ENCODE data around the gene SLK.

The SLK gene

DNA sequence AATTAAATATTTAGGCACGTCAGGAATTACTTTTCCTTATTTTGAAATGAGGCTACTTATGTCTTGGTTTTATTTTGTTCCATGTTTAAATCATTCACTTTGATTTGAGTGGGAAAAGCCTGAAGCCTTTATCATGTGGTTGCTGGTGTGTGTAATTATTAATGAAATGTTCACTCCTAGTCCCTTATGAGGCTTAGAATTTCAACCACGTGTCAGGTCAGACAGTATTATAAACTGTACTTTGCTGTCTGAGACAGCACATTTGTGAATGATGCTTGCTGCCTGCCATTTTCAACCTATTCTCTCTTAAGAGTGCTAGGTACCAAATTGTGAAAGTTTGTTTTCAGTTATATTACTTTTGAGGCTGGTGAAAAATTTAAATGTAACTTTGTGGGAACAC lies 59.8 kb downstream of the SLK start:
- no peaks in the 10 kb centered on the region; the same call in none of the 2 replicates for H3K36me3 ChIP-seq (ENCODE audit: insufficient read depth, low read length)
- peaks cover 1% of the 10 kb centered on the region for H3K4me1 ChIP-seq (ENCODE audit: insufficient read depth, low read length)
- H3K9me3 ChIP-seq (ENCODE audit: control insufficient read depth, insufficient read depth, low read length) = no peaks in the 10 kb centered on the region
- no peak overlapping the region for H3K9ac ChIP-seq (ENCODE audit: low read depth, low read length)

- no peaks in the 10 kb centered on the region; the same call in none of the 2 replicates for H3K36me3 ChIP-seq (ENCODE audit: insufficient read depth, low read length)
These were observed 61.2 kb downstream of the SLK start for GRCh38 chr10:104028146-104028545.

GRCh38 chr10:104028823-104029520 lies 62.0 kb downstream of the SLK start:
- peaks cover 19% of the 10 kb centered on the region for H3K4me1 ChIP-seq (ENCODE audit: insufficient read depth, low read length)
- no peaks in the 10 kb centered on the region for H3K9me3 ChIP-seq (ENCODE audit: control insufficient read depth, insufficient read depth, low read length)
- H3K9ac ChIP-seq (ENCODE audit: low read depth, low read length) = no peak overlapping the region

More at GRCh38 chr10:104028146-104028545, 61.2 kb downstream of the SLK start:
- no peak overlapping the region for H3K9ac ChIP-seq (ENCODE audit: low read depth, low read length)
- peaks cover 15% of the 10 kb centered on the region for H3K4me1 ChIP-seq (ENCODE audit: insufficient read depth, low read length)
- H3K9me3 ChIP-seq (ENCODE audit: control insufficient read depth, insufficient read depth, low read length) = no peaks in the 10 kb centered on the region

GRCh38 chr10:104029521-104029860 lies 62.6 kb downstream of the SLK start:
- no peak overlapping the region for H3K9ac ChIP-seq (ENCODE audit: low read depth, low read length)
- no peaks in the 10 kb centered on the region; the same call in 1 of the 2 replicates for H3K36me3 ChIP-seq (ENCODE audit: insufficient read depth, low read length)
- no peaks in the 10 kb centered on the region for H3K9me3 ChIP-seq (ENCODE audit: control insufficient read depth, insufficient read depth, low read length)
- peaks cover 19% of the 10 kb centered on the region for H3K4me1 ChIP-seq (ENCODE audit: insufficient read depth, low read length)

More at GRCh38 chr10:104028823-104029520, 62.0 kb downstream of the SLK start:
- H3K36me3 ChIP-seq (ENCODE audit: insufficient read depth, low read length) = no peaks in the 10 kb centered on the region; the same call in 1 of the 2 replicates

DNA sequence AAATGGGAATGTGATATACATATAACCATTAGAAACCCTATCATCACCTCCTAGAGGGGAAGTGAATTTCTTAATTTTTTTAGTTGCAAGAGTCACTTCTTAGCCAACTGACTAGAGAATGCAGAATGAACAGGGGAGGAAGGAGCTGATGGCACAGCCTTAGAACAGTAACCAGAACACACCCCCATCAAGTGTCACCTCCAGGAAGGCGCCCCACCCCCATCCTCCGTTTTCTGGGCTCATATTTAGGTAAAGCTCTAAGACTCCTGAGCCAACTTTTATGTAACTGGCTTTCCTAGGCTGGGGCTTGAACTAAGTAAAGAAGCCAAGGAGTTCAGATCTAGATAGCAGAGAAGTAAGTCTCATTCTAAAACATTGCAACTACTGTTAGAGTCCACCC lies 64.7 kb downstream of the SLK start:
- Histone ChIP-seq H3K9me3 (ENCODE audit: control insufficient read depth, insufficient read depth, low read length) (no peaks in the 10 kb centered on the region), H3K36me3 (ENCODE audit: insufficient read depth, low read length) (no peaks in the 10 kb centered on the region; the same call in 1 of the 2 replicates), H3K9ac (ENCODE audit: low read depth, low read length) (no peak overlapping the region), H3K4me1 (ENCODE audit: insufficient read depth, low read length) (peaks cover 19% of the 10 kb centered on the region)

GRCh38 chr10:104032144-104032775 lies 65.3 kb downstream of the SLK start:
- H3K9me3 ChIP-seq (ENCODE audit: control insufficient read depth, insufficient read depth, low read length) = no peaks in the 10 kb centered on the region
- no peaks in the 10 kb centered on the region; the same call in 1 of the 2 replicates for H3K36me3 ChIP-seq (ENCODE audit: insufficient read depth, low read length)
- no peak overlapping the region for H3K9ac ChIP-seq (ENCODE audit: low read depth, low read length)
- peaks cover 19% of the 10 kb centered on the region for H3K4me1 ChIP-seq (ENCODE audit: insufficient read depth, low read length)

- no peak overlapping the region for H3K9ac ChIP-seq (ENCODE audit: low read depth, low read length)
- H3K9me3 ChIP-seq (ENCODE audit: control insufficient read depth, insufficient read depth, low read length) = no peaks in the 10 kb centered on the region
- H3K36me3 ChIP-seq (ENCODE audit: insufficient read depth, low read length) = no peaks in the 10 kb centered on the region; the same call in 1 of the 2 replicates
These were observed 66.5 kb downstream of the SLK start for GRCh38 chr10:104033401-104033930.

GRCh38 chr10:104033966-104034365 lies 67.0 kb downstream of the SLK start:
- Histone ChIP-seq H3K36me3 (ENCODE audit: insufficient read depth, low read length) (no peaks in the 10 kb centered on the region; the same call in 1 of the 2 replicates), H3K9ac (ENCODE audit: low read depth, low read length) (no peak overlapping the region), H3K9me3 (ENCODE audit: control insufficient read depth, insufficient read depth, low read length) (no peaks in the 10 kb centered on the region), H3K4me1 (ENCODE audit: insufficient read depth, low read length) (peaks cover 19% of the 10 kb centered on the region)

More at GRCh38 chr10:104033401-104033930, 66.5 kb downstream of the SLK start:
- H3K4me1 ChIP-seq (ENCODE audit: insufficient read depth, low read length) = peaks cover 19% of the 10 kb centered on the region

GRCh38 chr10:104034401-104035193 lies 67.7 kb downstream of the SLK start:
- peaks cover 19% of the 10 kb centered on the region for H3K4me1 ChIP-seq (ENCODE audit: insufficient read depth, low read length)

DNA sequence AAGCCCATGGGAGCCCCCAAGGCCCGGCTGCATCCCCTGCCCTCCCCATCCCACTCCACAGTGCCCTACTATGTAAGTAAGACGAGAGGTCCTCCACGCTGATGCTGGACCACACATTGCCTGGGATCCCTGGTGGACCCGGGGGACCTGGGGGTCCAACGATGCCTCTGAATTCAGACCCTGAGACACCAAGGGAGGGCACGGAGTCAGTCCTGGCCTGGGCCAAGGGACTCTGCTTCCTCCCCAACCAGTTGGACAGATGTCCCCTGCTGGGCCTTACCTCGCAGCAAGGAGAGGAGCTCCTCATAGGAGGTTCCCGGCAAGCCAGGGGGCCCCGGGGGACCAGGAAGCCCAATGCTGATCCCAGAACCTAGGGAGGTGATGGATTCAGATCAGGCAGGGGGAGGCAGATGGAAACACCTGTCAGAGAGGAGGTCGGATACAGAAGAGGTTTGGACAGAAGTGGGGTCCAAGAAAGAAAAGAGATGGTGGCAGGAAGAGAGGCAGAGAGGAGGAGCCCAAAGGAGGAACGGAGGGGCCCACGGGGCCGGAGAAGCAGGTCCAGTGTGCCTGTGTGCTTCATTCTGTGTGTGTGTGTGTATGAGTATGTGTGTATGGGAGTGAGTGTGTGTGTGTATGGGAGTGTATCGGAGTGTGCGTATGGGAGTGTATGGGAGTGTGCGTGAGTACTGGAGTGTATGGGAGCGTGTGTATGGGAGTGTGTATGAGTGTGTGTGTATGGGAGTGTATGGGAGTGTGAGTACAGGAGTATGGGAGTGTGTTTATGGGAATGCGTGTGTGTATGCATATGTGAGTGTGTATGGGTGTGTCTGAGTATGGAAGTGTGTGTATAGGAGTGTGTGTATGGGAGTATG lies 68.5 kb downstream of the SLK start:
- H3K4me1 ChIP-seq (ENCODE audit: insufficient read depth, low read length) = peaks cover 19% of the 10 kb centered on the region
- no peak overlapping the region for H3K9ac ChIP-seq (ENCODE audit: low read depth, low read length)
- H3K36me3 ChIP-seq (ENCODE audit: insufficient read depth, low read length) = no peaks in the 10 kb centered on the region
- no peaks in the 10 kb centered on the region for H3K9me3 ChIP-seq (ENCODE audit: control insufficient read depth, insufficient read depth, low read length)

More at GRCh38 chr10:104034401-104035193, 67.7 kb downstream of the SLK start:
- no peaks in the 10 kb centered on the region for H3K9me3 ChIP-seq (ENCODE audit: control insufficient read depth, insufficient read depth, low read length)
- H3K9ac ChIP-seq (ENCODE audit: low read depth, low read length) = no peak overlapping the region
- H3K36me3 ChIP-seq (ENCODE audit: insufficient read depth, low read length) = no peaks in the 10 kb centered on the region

DNA sequence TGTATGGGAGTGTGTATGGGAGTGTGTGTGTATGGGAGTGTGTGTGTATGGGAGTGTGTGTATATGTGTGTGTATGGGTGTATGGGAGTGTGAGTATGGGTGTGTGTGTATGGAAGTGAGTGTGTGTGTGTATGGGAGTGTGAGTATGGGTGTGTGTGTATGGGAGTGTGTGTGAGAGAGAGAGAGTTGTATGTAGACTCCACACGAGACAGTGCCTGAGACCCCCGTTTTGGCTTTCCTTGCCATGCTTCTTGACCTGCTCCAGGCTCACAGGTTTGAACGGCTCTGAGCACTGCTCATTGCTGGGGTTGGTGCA lies 69.1 kb downstream of the SLK start:
- no peaks in the 10 kb centered on the region for H3K9me3 ChIP-seq (ENCODE audit: control insufficient read depth, insufficient read depth, low read length)
- H3K36me3 ChIP-seq (ENCODE audit: insufficient read depth, low read length) = no peaks in the 10 kb centered on the region
- no peak overlapping the region for H3K9ac ChIP-seq (ENCODE audit: low read depth, low read length)
- peaks cover 19% of the 10 kb centered on the region for H3K4me1 ChIP-seq (ENCODE audit: insufficient read depth, low read length)

DNA sequence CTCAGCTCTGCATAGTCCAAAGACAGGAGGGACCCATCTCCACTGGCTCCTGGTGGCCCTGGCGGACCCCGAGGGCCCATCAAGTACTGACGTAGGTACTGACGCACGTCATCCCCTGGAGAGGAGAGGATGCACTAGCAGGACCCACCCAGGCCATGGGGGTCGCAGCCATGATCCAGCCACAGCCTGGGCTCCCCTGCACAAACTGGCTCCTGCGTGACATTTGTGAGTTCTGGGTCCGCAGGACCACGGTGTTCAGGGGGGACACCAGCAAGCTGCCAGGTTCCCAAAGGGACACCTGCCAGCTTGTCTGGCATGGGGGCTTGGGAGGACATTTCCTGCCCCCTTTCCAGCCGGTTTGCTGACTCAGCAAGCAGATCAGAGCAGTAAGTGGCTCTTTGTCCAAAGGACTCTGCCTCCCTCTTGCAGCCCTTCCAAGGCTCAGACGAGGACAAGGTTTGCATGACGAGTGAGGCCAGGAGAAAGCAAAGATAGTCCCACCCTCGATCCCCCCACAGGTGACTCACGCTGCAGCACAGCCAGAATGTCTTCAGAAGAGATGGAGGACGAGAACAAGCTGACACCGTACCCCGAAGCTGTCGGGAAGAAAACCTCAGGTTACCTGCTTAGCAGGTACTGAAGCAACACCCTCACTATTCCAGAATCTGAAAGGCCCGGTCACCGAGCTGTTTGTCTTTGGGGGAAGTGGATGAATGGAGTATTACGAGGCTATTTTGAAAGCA lies 69.7 kb downstream of the SLK start:
- no peaks in the 10 kb centered on the region for H3K36me3 ChIP-seq (ENCODE audit: insufficient read depth, low read length)
- peaks cover 18% of the 10 kb centered on the region for H3K4me1 ChIP-seq (ENCODE audit: insufficient read depth, low read length)
- no peaks in the 10 kb centered on the region for H3K9me3 ChIP-seq (ENCODE audit: control insufficient read depth, insufficient read depth, low read length)
- no peak overlapping the region for H3K9ac ChIP-seq (ENCODE audit: low read depth, low read length)

- Histone ChIP-seq H3K36me3 (ENCODE audit: insufficient read depth, low read length) (no peaks in the 10 kb centered on the region), H3K9me3 (ENCODE audit: control insufficient read depth, insufficient read depth, low read length) (no peaks in the 10 kb centered on the region), H3K4me1 (ENCODE audit: insufficient read depth, low read length) (peaks cover 11% of the 10 kb centered on the region), H3K9ac (ENCODE audit: low read depth, low read length) (no peak overlapping the region)
These were observed 70.5 kb downstream of the SLK start for GRCh38 chr10:104037261-104037951.
